ENCODE results near the gene TRPM3. TPM values are rescaled to one million over a fixed set of nuclear protein-coding genes. Genes with fewer than 3 reads are reported as not detected.

Gene TRPM3
- total RNA-seq, 1 donor from 2014 or later: 0.40 TPM

GRCh38 chr9:70614786-70615463 lies 506.5 kb downstream of the TRPM3 start:
- no peak for DNase-seq (ENCODE audit: low read depth in 2 of 2)

- DNase-seq (ENCODE audit: low read depth in 2 of 2): no peak
Measured at GRCh38 chr9:70613024-70613768, 508.2 kb downstream of the TRPM3 start.

GRCh38 chr9:70610287-70610644 lies 511.2 kb downstream of the TRPM3 start:
- DNase-seq (ENCODE audit: low read depth in 2 of 2): no peak

- DNase-seq (ENCODE audit: low read depth in 2 of 2): peak; percentile 88 to 89
Measured at GRCh38 chr9:70609542-70610286, 511.7 kb downstream of the TRPM3 start.

GRCh38 chr9:70609011-70609410 lies 512.4 kb downstream of the TRPM3 start:
- DNase-seq (ENCODE audit: low read depth in 2 of 2): no peak

GRCh38 chr9:70607926-70608325 lies 513.5 kb downstream of the TRPM3 start:
- peak in 1 of 2 donors; percentile 13 for DNase-seq (ENCODE audit: low read depth in 2 of 2)

- DNase-seq (ENCODE audit: low read depth in 2 of 2): no peak
Measured at GRCh38 chr9:70607329-70607728, 514.1 kb downstream of the TRPM3 start.

GRCh38 chr9:70603020-70603411 lies 518.4 kb downstream of the TRPM3 start:
- no peak for DNase-seq (ENCODE audit: low read depth in 2 of 2)

- peak; percentile 88 for DNase-seq (ENCODE audit: low read depth in 2 of 2)
Measured at GRCh38 chr9:70602321-70603019, 519.0 kb downstream of the TRPM3 start.

GRCh38 chr9:70601000-70601951 lies 520.1 kb downstream of the TRPM3 start:
- peak; percentile 63 to 97 for DNase-seq (ENCODE audit: low read depth in 2 of 2)

- DNase-seq (ENCODE audit: low read depth in 2 of 2): peak in 1 of 2 donors; percentile 66
Measured at GRCh38 chr9:70600506-70600905, 520.9 kb downstream of the TRPM3 start.

GRCh38 chr9:70597886-70598285 lies 523.5 kb downstream of the TRPM3 start:
- DNase-seq (ENCODE audit: low read depth in 2 of 2): no peak

- DNase-seq (ENCODE audit: low read depth in 2 of 2): no peak
Measured at GRCh38 chr9:70595211-70595610, 526.2 kb downstream of the TRPM3 start.

- no peak for DNase-seq (ENCODE audit: low read depth in 2 of 2)
Measured at GRCh38 chr9:70594386-70594944, 527.0 kb downstream of the TRPM3 start.

- no peak for DNase-seq (ENCODE audit: low read depth in 2 of 2)
Measured at GRCh38 chr9:70593241-70593640, 528.2 kb downstream of the TRPM3 start.

GRCh38 chr9:70590315-70590677 lies 531.1 kb downstream of the TRPM3 start:
- no peak for DNase-seq (ENCODE audit: low read depth in 2 of 2)

- DNase-seq (ENCODE audit: low read depth in 2 of 2): peak; percentile 67 to 74
Measured at GRCh38 chr9:70589571-70590314, 531.7 kb downstream of the TRPM3 start.

GRCh38 chr9:70588999-70589398 lies 532.4 kb downstream of the TRPM3 start:
- DNase-seq (ENCODE audit: low read depth in 2 of 2): no peak

- peak in 1 of 2 donors; percentile 42 for DNase-seq (ENCODE audit: low read depth in 2 of 2)
Measured at GRCh38 chr9:70588381-70588780, 533.0 kb downstream of the TRPM3 start.

GRCh38 chr9:70587201-70587600 lies 534.2 kb downstream of the TRPM3 start:
- peak; percentile 36 to 88 for DNase-seq (ENCODE audit: low read depth in 2 of 2)
